H1 (cell line): ENCODE measurements around the gene PIP5K1B.

Experiments
- CHD2 ChIP-seq: IDR thresholded peaks from 2 replicates; pipeline ENCODE4 v1.6.1; 2012; ENCODE audit warnings: low read length, improper control_type of control experiment
- EP300 ChIP-seq, 2 experiments: IDR thresholded peaks; 1 replicate in 1 of 2; 2 replicates in 1 of 2; pipeline ENCODE4 v1.6.1; 2011 to 2012; ENCODE audit warnings: low read depth in 2 of 2, low read length in 2 of 2, mild to moderate bottlenecking in 2 of 2, borderline replicate concordance in 1 of 2, inconsistent platforms in 1 of 2, moderate library complexity in 1 of 2
- POLR2AphosphoS5 ChIP-seq: IDR thresholded peaks from 2 replicates; pipeline ENCODE4 v1.6.1; 2011; ENCODE audit warnings: low read depth, low read length
- SIN3A ChIP-seq, 2 experiments: IDR thresholded peaks in 1 of 2; conservative IDR thresholded peaks in 1 of 2; 2 replicates each; pipeline ENCODE4 v1.6.1; 2011 to 2012; ENCODE audit warnings: low read length in 2 of 2, improper control_type of control experiment in 1 of 2, low read depth in 1 of 2, mild to moderate bottlenecking in 1 of 2
- TF ChIP-seq, protein P1 (sequence below), 3 experiments: IDR thresholded peaks; 1 replicate in 2 of 3; 2 replicates in 1 of 3; pipeline versions ENCODE4 v1.5.1 to v1.6.1; 2011; ENCODE audit warnings: low read length in 3 of 3, mild to moderate bottlenecking in 3 of 3, inconsistent platforms in 2 of 3, low read depth in 1 of 3, moderate library complexity in 1 of 3; ENCODE audit not compliant: insufficient read depth in 1 of 3; ENCODE audit errors: control extremely low read depth in 1 of 3

DNA sequence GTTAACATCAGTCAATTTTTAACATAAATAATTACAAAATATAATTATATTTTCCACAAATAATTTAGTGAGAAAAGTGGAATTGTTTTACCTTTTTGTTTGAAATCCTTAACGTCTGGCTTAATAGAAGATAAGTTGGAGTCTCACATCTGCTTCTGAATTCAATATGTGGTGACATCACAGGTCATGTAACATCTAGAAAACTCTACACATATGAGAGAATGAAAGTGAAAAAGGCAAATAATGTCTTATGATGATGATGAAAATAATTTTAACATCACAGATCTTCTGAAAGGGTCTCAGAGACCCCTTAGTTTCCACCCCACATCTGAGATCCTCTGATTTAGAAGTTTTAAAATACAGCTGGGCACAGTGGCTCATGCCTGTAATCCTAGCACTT, 227.4 kb downstream of the PIP5K1B start:
- TF ChIP-seq, protein P1, sequence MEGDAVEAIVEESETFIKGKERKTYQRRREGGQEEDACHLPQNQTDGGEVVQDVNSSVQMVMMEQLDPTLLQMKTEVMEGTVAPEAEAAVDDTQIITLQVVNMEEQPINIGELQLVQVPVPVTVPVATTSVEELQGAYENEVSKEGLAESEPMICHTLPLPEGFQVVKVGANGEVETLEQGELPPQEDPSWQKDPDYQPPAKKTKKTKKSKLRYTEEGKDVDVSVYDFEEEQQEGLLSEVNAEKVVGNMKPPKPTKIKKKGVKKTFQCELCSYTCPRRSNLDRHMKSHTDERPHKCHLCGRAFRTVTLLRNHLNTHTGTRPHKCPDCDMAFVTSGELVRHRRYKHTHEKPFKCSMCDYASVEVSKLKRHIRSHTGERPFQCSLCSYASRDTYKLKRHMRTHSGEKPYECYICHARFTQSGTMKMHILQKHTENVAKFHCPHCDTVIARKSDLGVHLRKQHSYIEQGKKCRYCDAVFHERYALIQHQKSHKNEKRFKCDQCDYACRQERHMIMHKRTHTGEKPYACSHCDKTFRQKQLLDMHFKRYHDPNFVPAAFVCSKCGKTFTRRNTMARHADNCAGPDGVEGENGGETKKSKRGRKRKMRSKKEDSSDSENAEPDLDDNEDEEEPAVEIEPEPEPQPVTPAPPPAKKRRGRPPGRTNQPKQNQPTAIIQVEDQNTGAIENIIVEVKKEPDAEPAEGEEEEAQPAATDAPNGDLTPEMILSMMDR (IDR thresholded peaks at IDR 0.05; ENCODE audit: control extremely low read depth in 1 of 3, insufficient read depth in 1 of 3, low read depth in 1 of 3, low read length in 3 of 3), result no peak
- TF ChIP-seq EP300 (IDR thresholded peaks at IDR 0.05; ENCODE audit: borderline replicate concordance in 1 of 2, low read depth in 2 of 2, low read length in 2 of 2) (no peak), SIN3A (conservative IDR thresholded peaks at IDR 0.05 in 1 of 2, IDR thresholded peaks at IDR 0.05 in 1 of 2; ENCODE audit: low read depth in 1 of 2, low read length in 2 of 2) (no peak), CHD2 (no peak), POLR2AphosphoS5 (no peak)
